A549 (cell line): Measurements from ENCODE around the gene E2F7. TPM values are rescaled to one million over a fixed set of nuclear protein-coding genes. Genes with fewer than 3 reads are reported as not detected.

Experiments used
- ATAC-seq, 2 experiments: fragments of 200-7000 bp in 1 of 2; fragments of >200 bp in 1 of 2; cut with Nextera tagmentation in 1 of 2; cut with Tn5 transposase in 1 of 2; 3 replicates each; pipeline versions ENCODE4 v1.8.0 to v1.9.1; 2018 to 2020; ENCODE audit warnings: mild to moderate bottlenecking in 1 of 2, moderate library complexity in 1 of 2
- CTCF ChIA-PET: fragments of 300-600 bp; sonication (Branson Sonifier 250); formaldehyde crosslinking; extraction: SDS; loops from one replicate; lab custom pipeline; 2021; ENCODE audit warnings: antibody characterized with exemption, inconsistent platforms; lab: Yijun Ruan, JAX
- POLR2A ChIA-PET: fragments of 350-600 bp; formaldehyde crosslinking; extraction: SDS; loops from one replicate; lab custom pipeline; 2021; ENCODE audit warnings: antibody characterized with exemption, inconsistent platforms; lab: Yijun Ruan, JAX
- DNase-seq, 2 experiments: peaks; one replicate each; pipeline versions ENCODE4 v3.0.0 to v3.0.0-alpha.2; 2011 to 2016; ENCODE audit warnings: low read depth in 1 of 2, low spot score in 1 of 2
- FAIRE-seq: peaks from 2 replicates; lab custom pipeline; 2011; peaks lifted over from hg19 to GRCh38; lab: Jason Lieb, UNC
- H3K27ac ChIP-seq, 2 experiments: fragments of >200 bp; sonication (Bioruptor Twin); formaldehyde crosslinking; 3 replicates each; pipeline ENCODE4 v1.5.1; 2016 to 2017
- H3K4me1 ChIP-seq: fragments of >200 bp; sonication (Bioruptor Twin); formaldehyde crosslinking; 3 replicates; pipeline ENCODE4 v1.6.1; 2016
- H3K4me2 ChIP-seq: fragments of >200 bp; sonication (Bioruptor Twin); formaldehyde crosslinking; 3 replicates; pipeline ENCODE4 v1.6.1; 2016
- H3K4me3 ChIP-seq: fragments of >200 bp; sonication (Bioruptor Twin); formaldehyde crosslinking; 3 replicates; pipeline ENCODE4 v1.5.1; 2016
- H3K9me3 ChIP-seq: fragments of >200 bp; sonication (Bioruptor Twin); formaldehyde crosslinking; 3 replicates; pipeline ENCODE4 v1.6.1; 2016
- BHLHE40 ChIP-seq: IDR thresholded peaks from 2 replicates; pipeline ENCODE4 v1.6.1; 2012; ENCODE audit warnings: low read depth, low read length, inconsistent platforms
- CBX2 ChIP-seq: fragments of 200-600 bp; sonication (generic); IDR thresholded peaks from 2 replicates; pipeline ENCODE4 v1.6.1; 2016; ENCODE audit warnings: low read depth, mild to moderate bottlenecking, borderline replicate concordance
- CBX8 ChIP-seq: fragments of 200-600 bp; sonication (generic); IDR thresholded peaks from 2 replicates; pipeline ENCODE4 v1.6.1; 2016
- CHD2 ChIP-seq: fragments of 150-350 bp; IDR thresholded peaks from 2 replicates; pipeline ENCODE4 v1.6.1; 2014; ENCODE audit warnings: low read length; ENCODE audit not compliant: partially characterized antibody
- EHF ChIP-seq: fragments of 250-450 bp; sonication (Bioruptor Pico); IDR thresholded peaks from 2 replicates; pipeline ENCODE4 v1.5.0; 2020; ENCODE audit warnings: mild to moderate bottlenecking
- ESRRA ChIP-seq: fragments of 150-350 bp; IDR thresholded peaks from 2 replicates; pipeline ENCODE4 v1.6.1; 2014; ENCODE audit warnings: mild to moderate bottlenecking, low read length, borderline replicate concordance
- FOSL2 ChIP-seq, 2 experiments: fragments of 450-650 bp in 1 of 2; fragments of >200 bp in 1 of 2; sonication (Bioruptor Twin) in 1 of 2; formaldehyde crosslinking; IDR thresholded peaks; 2 replicates each; pipeline versions ENCODE4 v1.5.0 to v1.6.1; 2016 to 2020; ENCODE audit warnings: mild to moderate bottlenecking in 1 of 2, moderate library complexity in 1 of 2
- HDAC2 ChIP-seq: fragments of 200-600 bp; sonication (generic); IDR thresholded peaks from 2 replicates; pipeline ENCODE4 v1.6.1; 2016
- HEYL ChIP-seq: fragments of 250-450 bp; sonication (Bioruptor Pico); IDR thresholded peaks from 2 replicates; pipeline ENCODE4 v1.8.0; 2021; ENCODE audit warnings: mild to moderate bottlenecking, moderate library complexity
- HMGXB4 ChIP-seq: fragments of 250-450 bp; sonication (Bioruptor Pico); IDR thresholded peaks from 2 replicates; pipeline ENCODE4 v1.5.0; 2021; ENCODE audit warnings: mild to moderate bottlenecking, moderate library complexity, borderline replicate concordance
- HOXB5 ChIP-seq: fragments of 250-450 bp; sonication (Bioruptor Pico); IDR thresholded peaks from 2 replicates; pipeline ENCODE4 v1.5.0; 2020; ENCODE audit warnings: mild to moderate bottlenecking, moderate library complexity
- JUN ChIP-seq, 2 experiments: fragments of >200 bp; sonication (Bioruptor Twin); formaldehyde crosslinking; IDR thresholded peaks; 2 replicates in 1 of 2; 3 replicates in 1 of 2; pipeline ENCODE4 v1.6.1; 2016 to 2017
- JUNB ChIP-seq: fragments of >200 bp; sonication (Bioruptor Twin); formaldehyde crosslinking; IDR thresholded peaks from 2 replicates; pipeline ENCODE4 v1.6.1; 2016
- KDM5A ChIP-seq: fragments of 200-600 bp; sonication (generic); IDR thresholded peaks from 2 replicates; pipeline ENCODE4 v1.6.1; 2016; ENCODE audit warnings: antibody characterized with exemption, mild to moderate bottlenecking
- MAFK ChIP-seq: fragments of 450-650 bp; IDR thresholded peaks from 2 replicates; pipeline ENCODE4 v1.6.1; 2014; ENCODE audit not compliant: partially characterized antibody
- MAX ChIP-seq: IDR thresholded peaks from 2 replicates; pipeline ENCODE4 v1.6.1; 2012
- MAZ ChIP-seq: fragments of 150-350 bp; IDR thresholded peaks from 2 replicates; pipeline ENCODE4 v1.6.1; 2014; ENCODE audit warnings: antibody characterized with exemption, low read depth, low read length, borderline replicate concordance
- MYC ChIP-seq: IDR thresholded peaks from 2 replicates; pipeline ENCODE4 v1.6.1; 2012; ENCODE audit warnings: mild to moderate bottlenecking, inconsistent platforms, low read length, improper control_type of control experiment, borderline replicate concordance
- NFE2L2 ChIP-seq: fragments of 150-350 bp; conservative IDR thresholded peaks from 2 replicates; pipeline ENCODE4 v1.6.1; 2014; ENCODE audit warnings: low read length
- PBX3 ChIP-seq: IDR thresholded peaks from 2 replicates; pipeline ENCODE4 v1.6.1; 2012
- POLR2AphosphoS2 ChIP-seq: conservative IDR thresholded peaks from 2 replicates; pipeline ENCODE4 v1.6.1; 2012; ENCODE audit warnings: low read length, improper control_type of control experiment, inconsistent platforms
- RAD21 ChIP-seq, 2 experiments: fragments of >200 bp in 1 of 2; sonication (Bioruptor Twin) in 1 of 2; formaldehyde crosslinking in 1 of 2; IDR thresholded peaks in 1 of 2; conservative IDR thresholded peaks in 1 of 2; 2 replicates in 1 of 2; 3 replicates in 1 of 2; pipeline ENCODE4 v1.6.1; 2012 to 2018; ENCODE audit warnings: inconsistent platforms in 1 of 2
- RCOR1 ChIP-seq: fragments of 150-350 bp; IDR thresholded peaks from 2 replicates; pipeline ENCODE4 v1.6.1; 2014; ENCODE audit warnings: antibody characterized with exemption, low read length, low read depth
- REST ChIP-seq: fragments of 200-600 bp; sonication (generic); IDR thresholded peaks from 2 replicates; pipeline ENCODE4 v1.6.1; 2016; ENCODE audit warnings: antibody characterized with exemption, mild to moderate bottlenecking, moderate library complexity
- RFX5 ChIP-seq: fragments of 450-650 bp; IDR thresholded peaks from 2 replicates; pipeline ENCODE4 v1.7.1; 2014; ENCODE audit warnings: antibody characterized with exemption, mild to moderate bottlenecking, moderate library complexity
- RNF2 ChIP-seq: fragments of 200-600 bp; sonication (generic); IDR thresholded peaks from 2 replicates; pipeline ENCODE4 v1.6.1; 2016; ENCODE audit warnings: low read depth, mild to moderate bottlenecking, antibody characterized with exemption, moderate library complexity, borderline replicate concordance
- SMC3 ChIP-seq: fragments of >200 bp; sonication (Bioruptor Twin); formaldehyde crosslinking; IDR thresholded peaks from 3 replicates; pipeline ENCODE4 v1.6.1; 2018; ENCODE audit warnings: inconsistent platforms
- SREBF2 ChIP-seq: fragments of 450-650 bp; IDR thresholded peaks from 2 replicates; pipeline ENCODE4 v1.6.1; 2014; ENCODE audit warnings: mild to moderate bottlenecking, moderate library complexity
- TFCP2L1 ChIP-seq: fragments of 250-450 bp; sonication (Bioruptor Pico); IDR thresholded peaks from 2 replicates; pipeline ENCODE4 v1.5.0; 2021; ENCODE audit warnings: mild to moderate bottlenecking
- ZFP36 ChIP-seq: fragments of 450-650 bp; IDR thresholded peaks from 2 replicates; pipeline ENCODE4 v1.6.1; 2014; ENCODE audit warnings: borderline replicate concordance; ENCODE audit not compliant: partially characterized antibody
- ZNF302 ChIP-seq: fragments of 250-450 bp; sonication (Bioruptor Pico); IDR thresholded peaks from 2 replicates; pipeline ENCODE4 v1.9.0; 2021; ENCODE audit warnings: inconsistent platforms, mild to moderate bottlenecking, moderate library complexity
- WGBS: methylation state at CpG from one replicate; pipeline ENCODE4 v1.1.6; 2017; ENCODE audit errors: missing lambda C conversion rate; 5-methylcytosine and 5-hydroxymethylcytosine counted together
- polyA plus RNA-seq, 4 experiments: library from polyadenylated mRNA; depleted of rRNA in 3 of 4; stranded (reverse); fragments of >200 nt; fragmentation: RNase III in 1 of 4; extraction: RNeasy Plus Mini Kit Qiagen cat#74134 plus additional on column Dnase treatment in 1 of 4; gene quantifications; 2 replicates in 3 of 4; 3 replicates in 1 of 4; pipeline ENCODE4 v1.2.3, GENCODE V29; 2011 to 2017

The E2F7 gene
- polyA plus RNA-seq, 2 of the 4 experiments (the other 2 are of a cell fraction) = 5.0 to 12.2 TPM

- no peak for DNase-seq
- Histone ChIP-seq H3K27ac (no peak overlapping the region), H3K4me2 (no peak overlapping the region), H3K4me1 (no peaks in the 10 kb centered on the region), H3K9me3 (no peaks in the 10 kb centered on the region), H3K4me3 (no peak overlapping the region)
- FAIRE-seq = no peak
- ChIA-PET CTCF (no interaction called here), POLR2A (no interaction called here)
- TF ChIP-seq HOXB5 (CRISPR knock-in tag) = no peak
- TF ChIP-seq TFCP2L1 (CRISPR knock-in tag) = no peak
- no peak for TF ChIP-seq CBX8
- TF ChIP-seq SREBF2 = no peak
- TF ChIP-seq CHD2 = no peak
- TF ChIP-seq RCOR1 = no peak
- no peak for TF ChIP-seq HEYL (CRISPR knock-in tag)
- no peak for TF ChIP-seq ZNF302 (CRISPR knock-in tag)
- TF ChIP-seq EHF = no peak
- TF ChIP-seq MAFK = no peak
- no peak for TF ChIP-seq KDM5A
- no peak for TF ChIP-seq JUN (IDR thresholded peaks at IDR 0.05)
- TF ChIP-seq POLR2AphosphoS2 = no peak
- TF ChIP-seq REST = no peak
- 80% methylated on average over 1 of the region's 1 CpG for WGBS
- ATAC-seq = no peak
Measured at GRCh38 chr12:77035226-77035625, 30.1 kb downstream of the E2F7 start.

- no peak overlapping the region for H3K27ac ChIP-seq
- no peak overlapping the region for H3K4me2 ChIP-seq
- CTCF ChIA-PET = interaction anchor here (1.7 to 2.1 kb wide), 2 partner anchors 9 to 23 kb away, joined by 5 to 6 read pairs; no protein-coding TSS in a partner anchor
Measured at GRCh38 chr12:77033658-77034536, 31.5 kb downstream of the E2F7 start.

GRCh38 chr12:77032406-77032805 lies 33.0 kb downstream of the E2F7 start:
- ATAC-seq (no peak), FAIRE-seq (no peak), DNase-seq (no peak)
- no peak overlapping the region for H3K4me3 ChIP-seq
- POLR2A ChIA-PET = no interaction called here
- no peak overlapping the region for H3K27ac ChIP-seq
- WGBS = 84% methylated on average over 2 of the region's 2 CpGs
- no peaks in the 10 kb centered on the region for H3K9me3 ChIP-seq
- H3K4me2 ChIP-seq = no peak overlapping the region
- no peak for TF ChIP-seq MYC
- TF ChIP-seq JUNB = no peak
- no peak for TF ChIP-seq TFCP2L1 (CRISPR knock-in tag)
- no peak for TF ChIP-seq PBX3
- no peak for TF ChIP-seq HEYL (CRISPR knock-in tag)
- TF ChIP-seq ESRRA = no peak
- no peak for TF ChIP-seq FOSL2 (IDR thresholded peaks at IDR 0.05)
- no peak for TF ChIP-seq FOSL2 (CRISPR knock-in tag; IDR thresholded peaks at IDR 0.05)
- TF ChIP-seq CBX2 = no peak
- TF ChIP-seq HMGXB4 (CRISPR knock-in tag) = no peak
- no peak for TF ChIP-seq POLR2AphosphoS2
- TF ChIP-seq EHF = no peak
- no peak for TF ChIP-seq MAX
- TF ChIP-seq RNF2 = no peak
- TF ChIP-seq RFX5 = no peak
- no peak for TF ChIP-seq NFE2L2
- TF ChIP-seq KDM5A = no peak
- TF ChIP-seq HDAC2 = no peak
- no peaks in the 10 kb centered on the region for H3K4me1 ChIP-seq
- CTCF ChIA-PET = interaction anchor here (1.3 to 2.1 kb wide), 2 partner anchors 17 to 22 kb away, joined by 5 read pairs; no protein-coding TSS in a partner anchor

More at GRCh38 chr12:77033658-77034536, 31.5 kb downstream of the E2F7 start:
- FAIRE-seq (no peak), DNase-seq (no peak), ATAC-seq (no peak)
- H3K4me1 ChIP-seq = no peaks in the 10 kb centered on the region
- H3K9me3 ChIP-seq = no peaks in the 10 kb centered on the region
- TF ChIP-seq BHLHE40 (no peak), MAZ (no peak), SMC3 (no peak), RAD21 (conservative IDR thresholded peaks at IDR 0.05 in 1 of 2, IDR thresholded peaks at IDR 0.05 in 1 of 2) (no peak), ZFP36 (no peak)
- no peak overlapping the region for H3K4me3 ChIP-seq
- POLR2A ChIA-PET = no interaction called here
- 87% methylated on average over 9 of the region's 9 CpGs for WGBS
